ENCODE measurements around the gene BAX.
"Not testable (repeated sequence)": the region's sequence is repeated elsewhere in the genome, so short reads cannot be mapped to it uniquely, and the experiment has no call there.

BAX gene

DNA sequence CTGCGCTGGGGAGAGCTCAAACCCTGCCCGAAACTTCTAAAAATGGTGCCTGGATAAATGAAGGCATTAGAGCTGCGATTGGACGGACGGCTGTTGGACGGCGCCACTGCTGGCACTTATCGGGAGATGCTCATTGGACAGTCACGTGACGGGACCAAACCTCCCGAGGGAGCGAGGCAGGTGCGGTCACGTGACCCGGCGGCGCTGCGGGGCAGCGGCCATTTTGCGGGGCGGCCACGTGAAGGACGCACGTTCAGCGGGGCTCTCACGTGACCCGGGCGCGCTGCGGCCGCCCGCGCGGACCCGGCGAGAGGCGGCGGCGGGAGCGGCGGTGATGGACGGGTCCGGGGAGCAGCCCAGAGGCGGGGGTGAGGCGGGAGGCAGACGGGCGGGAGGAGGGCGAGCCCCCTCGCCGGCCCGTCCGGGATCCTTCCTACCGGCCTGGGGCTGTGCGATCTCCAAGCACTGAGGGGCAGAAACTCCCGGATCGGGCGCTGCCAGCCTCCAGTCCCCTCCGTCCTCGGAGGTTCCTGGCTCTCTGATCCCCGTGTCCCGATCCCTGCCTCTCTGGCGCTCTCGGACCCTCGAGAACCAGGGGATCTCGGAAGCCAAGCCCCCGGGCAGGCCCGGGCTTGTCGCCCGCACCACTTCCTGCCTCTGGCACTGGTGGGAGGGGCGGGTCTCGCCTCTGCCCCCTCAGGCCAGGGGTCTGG lies at the start of gene BAX:
Gene BAX (plus strand): TSS at position 281 of the 713 bp plus-strand sequence. CDS start 54 bp downstream, at position 335.
- peak; percentile 93 for DNase-seq

DNA sequence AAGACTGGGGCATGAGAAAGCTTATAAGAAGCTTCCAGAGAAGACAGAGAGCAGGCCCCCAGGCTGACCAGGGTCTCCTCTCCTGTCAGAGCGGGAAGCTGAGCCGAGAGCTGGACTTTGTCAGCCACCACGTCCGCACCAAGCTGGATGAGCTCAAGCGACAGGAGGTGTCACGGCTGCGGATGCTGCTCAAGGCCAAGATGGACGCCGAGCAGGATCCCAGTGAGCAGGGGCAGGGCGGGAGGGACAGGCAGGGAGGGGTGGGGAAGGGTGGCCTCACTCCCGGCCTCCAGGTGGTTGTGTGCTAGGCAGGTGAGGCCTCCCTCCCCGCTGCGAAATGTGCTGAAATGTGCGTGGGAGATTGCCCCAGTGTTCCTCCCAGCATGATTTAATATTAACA lies 49.0 kb upstream of the BAX start:
- DNase-seq, result no peak

DNA sequence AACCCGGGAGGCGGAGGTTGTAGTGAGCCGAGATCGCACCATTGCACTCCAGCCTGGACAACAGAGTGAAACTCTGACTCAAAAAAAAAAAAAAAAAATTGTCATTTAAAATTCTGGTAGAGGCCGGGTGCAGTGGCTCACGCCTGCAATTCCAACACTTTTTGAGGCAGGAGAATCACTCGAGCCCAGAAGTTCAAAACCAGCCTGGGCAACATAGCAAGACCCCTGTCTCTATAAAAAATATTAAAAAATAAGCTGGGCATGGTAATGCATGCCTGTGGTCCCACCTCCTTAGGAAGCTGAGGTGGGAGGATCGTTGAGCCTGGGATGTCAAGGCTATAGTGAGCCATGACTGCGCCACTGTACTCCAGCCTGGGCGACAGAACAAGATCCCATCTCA lies 48.4 kb upstream of the BAX start:
- no peak for DNase-seq

DNA sequence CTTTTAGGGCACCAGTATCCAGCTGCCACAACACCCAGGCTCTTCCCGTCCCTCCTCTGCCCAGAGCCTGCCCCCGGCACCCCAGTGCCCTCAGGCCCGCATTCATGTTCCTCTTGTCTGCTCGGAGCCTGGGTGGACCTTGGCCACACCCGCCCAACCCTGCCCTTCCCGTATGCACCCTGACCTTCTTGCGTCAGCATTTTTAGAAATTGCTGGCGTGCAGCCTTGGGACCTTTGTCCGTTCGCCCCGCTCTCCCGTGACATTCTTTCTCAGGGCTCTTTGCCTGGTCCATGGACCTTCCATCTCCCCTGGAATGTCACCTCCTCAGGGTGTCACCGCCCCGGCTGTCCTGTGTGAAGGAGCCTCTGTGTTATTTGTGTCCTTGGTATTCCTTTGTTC lies 47.0 kb upstream of the BAX start:
- DNase-seq, result no peak

DNA sequence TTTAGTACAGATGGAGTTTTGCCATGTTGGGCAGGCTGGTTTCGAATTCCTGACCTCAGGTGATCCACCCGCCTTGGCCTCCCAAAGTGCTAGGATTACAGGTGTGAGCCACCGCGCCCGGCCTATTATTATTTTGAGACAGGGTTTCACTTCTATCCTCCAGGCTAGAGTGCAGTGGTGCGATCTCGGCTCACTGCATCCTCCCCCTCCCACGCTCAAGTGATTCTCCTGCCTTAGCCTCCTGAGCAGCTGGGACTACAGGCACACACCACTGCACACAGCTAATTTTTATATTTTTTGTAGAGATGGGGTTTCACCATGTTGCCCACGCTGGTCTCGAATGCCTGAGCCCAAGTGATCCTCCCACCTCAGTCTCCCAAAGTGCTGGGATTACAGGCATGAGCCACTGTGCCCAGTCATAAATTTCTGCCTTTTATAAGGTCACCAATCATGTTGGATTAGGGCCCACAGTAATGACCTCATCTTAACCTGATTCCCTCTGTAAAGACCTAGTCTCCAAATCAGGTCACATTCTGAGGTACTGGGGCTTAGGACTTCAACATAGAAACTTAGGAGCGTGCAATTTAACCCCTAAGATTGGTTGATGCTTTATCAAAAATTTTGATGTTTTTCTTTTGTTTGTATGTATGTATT lies 45.1 kb upstream of the BAX start:
- DNase-seq, result not testable (repeated sequence)

DNA sequence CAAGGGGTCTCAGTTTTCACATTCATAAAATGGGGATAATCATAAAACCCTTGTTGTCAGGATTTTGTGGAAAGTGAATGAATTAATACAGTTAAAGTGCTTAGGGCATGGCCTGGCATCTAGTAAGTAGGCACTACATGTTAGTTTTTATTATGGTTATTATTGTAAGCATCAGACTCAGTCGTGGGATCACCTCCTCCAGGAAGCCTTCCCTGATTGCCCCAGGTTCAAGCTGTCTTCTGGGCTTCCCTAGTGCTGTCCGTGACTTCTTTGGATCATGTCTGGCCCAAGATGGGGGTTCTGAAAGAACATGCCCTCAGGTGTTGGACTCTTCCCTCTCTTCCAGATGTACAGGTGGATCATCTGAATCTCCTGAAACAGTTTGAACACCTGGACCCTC lies 43.9 kb upstream of the BAX start:
- no peak for DNase-seq

DNA sequence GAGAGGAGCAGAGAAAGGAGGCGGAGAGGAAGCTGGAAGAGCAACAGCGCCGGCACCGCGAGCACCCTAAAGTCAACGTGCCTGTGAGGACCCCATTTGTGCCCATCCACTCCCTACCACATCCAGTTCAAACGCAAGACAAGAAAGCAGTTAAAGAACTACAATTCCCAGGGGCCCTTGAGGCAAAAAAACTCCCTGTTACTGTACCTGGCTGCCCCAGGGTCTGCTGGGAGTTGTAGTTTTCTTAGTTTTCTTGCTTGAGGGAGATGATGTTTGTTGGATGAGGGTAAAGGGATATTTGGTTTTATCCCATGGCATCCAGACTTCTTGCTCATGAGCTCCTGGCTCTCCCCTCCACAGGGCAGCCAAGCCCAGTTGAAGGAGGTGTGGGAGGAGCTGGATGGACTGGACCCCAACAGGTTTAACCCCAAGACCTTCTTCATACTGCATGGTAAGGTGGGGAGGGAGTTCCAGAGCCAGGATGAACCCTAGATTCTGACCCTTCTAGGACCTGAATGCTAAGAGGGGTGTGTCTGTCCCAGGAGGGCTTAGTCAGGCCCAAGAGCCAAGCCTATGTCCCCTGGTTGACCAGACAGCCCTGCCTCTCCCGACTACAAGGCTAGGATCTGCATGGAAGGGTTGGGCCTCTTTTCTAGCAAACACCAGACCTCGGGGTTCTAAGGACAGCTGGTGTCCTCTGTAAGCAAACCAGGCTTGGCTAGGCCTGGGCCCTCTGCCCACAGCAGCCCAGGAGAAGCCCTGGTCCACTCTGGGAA lies 41.4 kb upstream of the BAX start:
- DNase-seq, result no peak

DNA sequence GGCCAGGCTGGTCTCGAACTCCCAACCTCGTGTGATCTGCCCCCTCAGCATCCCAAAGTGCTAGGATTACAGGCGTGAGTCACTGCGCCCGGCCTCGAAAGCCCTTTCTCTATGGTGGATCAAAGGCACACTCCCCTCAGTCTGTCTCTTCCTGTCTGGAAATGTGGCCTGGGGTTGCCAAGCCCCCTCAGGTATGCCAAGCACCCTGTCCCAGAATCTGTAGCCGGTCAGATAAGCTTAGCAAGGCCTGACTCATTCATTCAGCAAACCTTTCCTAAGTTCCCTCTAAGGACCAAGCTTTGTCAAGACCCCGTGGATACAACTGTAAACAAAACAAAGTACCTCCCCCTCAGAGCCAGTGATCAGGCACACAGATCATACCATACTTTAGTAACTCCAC lies 40.5 kb upstream of the BAX start:
- no peak for DNase-seq

DNA sequence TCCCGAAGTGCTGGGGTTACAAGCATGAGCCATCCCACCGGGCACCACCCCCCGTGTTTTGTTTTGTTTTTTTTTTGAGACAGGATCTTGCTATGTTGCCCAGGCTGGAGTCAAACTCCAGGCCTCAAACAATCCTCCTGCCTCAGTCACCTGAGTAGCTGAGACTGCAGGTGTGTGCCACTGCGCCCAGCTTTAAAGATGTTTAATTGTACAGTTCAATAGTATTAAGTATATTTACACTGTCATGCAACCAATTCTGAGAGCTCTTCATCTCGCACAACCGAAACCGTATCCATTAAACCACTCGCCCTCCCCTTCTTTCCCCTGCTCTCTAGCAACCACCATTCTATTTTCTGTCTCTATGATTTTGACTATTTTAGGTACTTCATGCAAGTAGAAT lies 38.9 kb upstream of the BAX start:
- DNase-seq, result no peak

DNA sequence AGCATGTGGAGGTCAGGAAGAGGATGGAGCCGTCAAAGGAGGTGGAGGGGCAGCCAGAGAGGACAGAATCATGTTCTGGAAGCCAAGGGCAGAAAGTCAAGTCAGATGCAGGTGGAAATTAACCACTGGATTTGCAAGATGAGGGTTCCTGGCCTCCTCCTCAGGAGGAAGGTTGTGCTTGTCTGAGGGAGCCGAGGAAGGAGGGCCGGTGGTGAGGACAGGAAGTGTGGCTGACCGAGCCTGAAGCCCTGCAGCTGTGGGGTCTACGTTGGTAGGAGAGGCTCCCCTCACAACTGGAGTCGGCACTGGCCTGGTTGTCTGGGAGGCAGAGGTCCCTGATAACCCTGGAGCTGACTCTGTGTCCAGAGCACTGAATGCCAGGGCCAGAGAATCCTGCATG lies 36.6 kb upstream of the BAX start:
- no peak for DNase-seq

DNA sequence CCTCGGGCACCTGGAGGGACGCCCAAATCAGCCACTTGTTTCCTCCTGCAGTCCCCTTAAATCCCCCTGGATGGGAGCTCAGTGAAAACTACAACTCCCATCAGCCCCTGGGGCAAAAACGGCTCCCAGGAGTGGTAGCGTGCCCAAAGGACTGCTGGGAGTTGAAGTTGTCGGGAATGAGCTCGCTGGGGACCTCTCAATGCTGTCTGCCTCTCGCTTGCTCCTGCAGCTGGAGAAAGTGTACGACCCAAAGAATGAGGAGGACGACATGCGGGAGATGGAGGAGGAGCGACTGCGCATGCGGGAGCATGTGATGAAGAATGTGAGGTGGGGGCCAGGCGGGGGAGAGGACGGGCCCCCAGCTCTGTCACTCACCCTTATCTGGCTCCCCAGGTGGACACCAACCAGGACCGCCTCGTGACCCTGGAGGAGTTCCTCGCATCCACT lies 35.9 kb upstream of the BAX start:
- no peak for DNase-seq

DNA sequence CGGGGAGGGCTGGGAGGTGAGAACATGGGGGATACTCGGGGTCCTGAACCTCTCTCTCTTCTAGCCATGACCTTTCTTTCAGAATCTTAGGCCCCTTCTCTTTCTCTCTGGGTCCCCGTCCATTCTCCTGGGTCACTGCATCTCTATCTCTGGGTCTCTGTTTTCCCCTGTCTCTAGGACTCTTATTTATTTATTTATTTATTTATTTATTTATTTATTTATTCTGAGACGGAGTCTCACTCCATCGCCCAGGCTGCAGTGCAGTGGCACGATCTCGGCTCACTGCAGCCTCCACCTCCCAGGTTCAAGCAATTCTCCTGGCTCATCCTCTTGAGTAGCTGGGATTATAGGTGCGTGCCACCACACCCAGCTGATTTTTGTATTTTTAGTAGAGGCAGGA lies 35.4 kb upstream of the BAX start:
- DNase-seq, result not testable (repeated sequence)

DNA sequence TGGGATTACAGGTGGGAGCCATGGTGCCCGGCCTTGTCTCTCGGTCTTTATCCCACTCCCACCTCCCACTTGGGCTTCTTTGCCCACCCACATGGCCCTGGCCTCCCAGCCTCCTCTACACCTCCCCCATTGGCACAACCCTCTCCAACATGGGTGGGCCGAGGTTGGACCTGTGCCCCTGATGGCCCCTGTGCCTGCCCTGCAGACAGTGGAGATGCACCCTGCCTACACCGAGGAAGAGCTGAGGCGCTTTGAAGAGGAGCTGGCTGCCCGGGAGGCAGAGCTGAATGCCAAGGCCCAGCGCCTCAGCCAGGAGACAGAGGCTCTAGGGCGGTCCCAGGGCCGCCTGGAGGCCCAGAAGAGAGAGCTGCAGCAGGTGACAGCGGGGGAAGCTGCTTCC lies 33.7 kb upstream of the BAX start:
- no peak for DNase-seq

DNA sequence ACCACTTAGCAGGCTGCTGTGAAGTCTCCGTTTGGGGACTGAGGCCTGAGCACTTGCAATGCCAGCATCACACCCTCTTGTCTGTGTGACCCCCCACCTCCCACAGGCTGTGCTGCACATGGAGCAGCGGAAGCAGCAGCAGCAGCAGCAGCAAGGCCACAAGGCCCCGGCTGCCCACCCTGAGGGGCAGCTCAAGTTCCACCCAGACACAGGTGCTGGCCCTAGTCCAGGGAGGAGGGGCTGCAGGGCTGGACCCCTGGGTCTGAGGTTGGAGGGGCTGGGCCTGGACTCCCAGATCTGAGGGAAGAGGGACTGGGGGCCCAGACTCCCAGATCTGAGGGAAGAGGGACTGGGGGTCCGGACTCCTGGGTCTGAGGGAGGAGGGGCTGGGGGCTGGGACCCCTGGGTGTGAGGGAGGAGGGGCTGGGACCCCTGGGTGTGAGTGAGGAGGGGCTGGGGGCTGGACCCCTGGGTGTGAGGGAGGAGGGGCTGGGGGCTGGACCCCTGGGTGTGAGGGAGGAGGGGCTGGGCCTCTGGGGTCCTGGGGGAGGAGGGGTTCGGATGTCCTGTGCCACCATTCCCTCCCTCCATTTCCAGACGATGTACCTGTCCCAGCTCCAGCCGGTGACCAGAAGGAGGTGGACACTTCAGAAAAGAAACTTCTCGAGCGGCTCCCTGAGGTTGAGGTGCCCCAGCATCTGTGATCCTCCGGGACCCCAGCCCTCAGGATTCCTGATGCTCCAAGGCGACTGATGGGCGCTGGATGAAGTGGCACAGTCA lies 32.8 kb upstream of the BAX start:
- DNase-seq, result no peak

DNA sequence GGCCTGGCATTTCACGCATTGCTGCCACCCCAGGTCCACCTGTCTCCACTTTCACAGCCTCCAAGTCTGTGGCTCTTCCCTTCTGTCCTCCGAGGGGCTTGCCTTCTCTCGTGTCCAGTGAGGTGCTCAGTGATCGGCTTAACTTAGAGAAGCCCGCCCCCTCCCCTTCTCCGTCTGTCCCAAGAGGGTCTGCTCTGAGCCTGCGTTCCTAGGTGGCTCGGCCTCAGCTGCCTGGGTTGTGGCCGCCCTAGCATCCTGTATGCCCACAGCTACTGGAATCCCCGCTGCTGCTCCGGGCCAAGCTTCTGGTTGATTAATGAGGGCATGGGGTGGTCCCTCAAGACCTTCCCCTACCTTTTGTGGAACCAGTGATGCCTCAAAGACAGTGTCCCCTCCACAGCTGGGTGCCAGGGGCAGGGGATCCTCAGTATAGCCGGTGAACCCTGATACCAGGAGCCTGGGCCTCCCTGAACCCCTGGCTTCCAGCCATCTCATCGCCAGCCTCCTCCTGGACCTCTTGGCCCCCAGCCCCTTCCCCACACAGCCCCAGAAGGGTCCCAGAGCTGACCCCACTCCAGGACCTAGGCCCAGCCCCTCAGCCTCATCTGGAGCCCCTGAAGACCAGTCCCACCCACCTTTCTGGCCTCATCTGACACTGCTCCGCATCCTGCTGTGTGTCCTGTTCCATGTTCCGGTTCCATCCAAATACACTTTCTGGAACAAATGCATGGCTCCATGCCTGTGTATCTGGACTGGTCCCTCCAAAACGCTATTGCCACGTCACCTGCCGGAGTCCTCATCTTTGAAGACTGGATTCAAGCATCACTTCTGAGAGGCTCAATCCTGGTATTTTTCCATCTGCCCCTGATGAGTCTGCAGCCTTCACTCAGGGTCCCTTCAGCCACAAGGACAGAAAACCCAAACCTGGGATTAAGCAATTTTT lies 31.9 kb upstream of the BAX start:
- DNase-seq, result no peak

DNA sequence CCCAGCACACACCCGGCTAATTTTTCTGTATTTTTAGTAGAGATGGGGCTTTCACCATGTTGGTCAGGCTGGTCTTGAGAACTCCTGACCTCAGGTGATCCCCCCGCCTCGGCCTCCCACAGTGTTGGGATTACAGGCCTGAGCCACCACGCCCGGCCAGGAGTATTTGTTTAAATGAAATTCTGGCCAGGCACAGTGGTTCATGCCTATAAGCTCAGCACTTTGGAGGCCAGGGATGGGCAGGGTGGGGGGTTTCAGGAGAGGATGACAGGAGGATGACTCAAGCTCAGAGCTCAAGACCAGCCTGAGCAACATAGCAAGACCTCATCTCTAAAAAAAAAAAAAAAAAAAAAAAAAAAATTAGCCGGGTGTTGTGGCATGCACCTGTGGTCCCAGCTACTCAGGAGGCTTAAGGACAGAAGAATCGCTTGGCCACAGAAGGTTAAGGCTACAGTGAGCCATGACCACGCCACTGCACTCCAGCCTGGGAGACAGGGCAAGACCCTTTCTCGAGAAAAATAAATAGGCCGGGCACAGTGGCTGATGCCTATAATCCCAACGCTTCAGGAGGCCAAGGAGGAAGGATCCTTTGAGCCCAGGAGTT lies 29.3 kb upstream of the BAX start:
- DNase-seq, result no peak

DNA sequence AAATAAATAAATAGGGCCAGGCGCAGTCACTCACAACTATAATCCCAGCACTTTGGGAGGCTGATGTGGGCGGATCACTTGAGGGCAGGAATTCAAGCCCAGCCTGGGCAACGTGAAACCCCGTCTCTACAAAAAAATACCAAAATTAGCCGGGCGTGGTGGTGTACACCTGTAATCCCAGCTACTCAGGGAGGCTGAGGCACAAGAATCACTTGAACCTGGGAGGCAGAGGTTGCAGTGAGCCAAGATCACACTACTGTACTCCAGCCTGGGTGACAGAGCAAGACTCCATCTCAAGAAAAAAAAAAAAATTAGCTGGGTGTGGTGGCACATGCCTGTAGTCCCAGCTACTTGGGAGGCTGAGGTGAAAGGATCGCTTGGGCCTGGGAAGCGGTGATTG lies 28.8 kb upstream of the BAX start:
- not testable (repeated sequence) for DNase-seq

DNA sequence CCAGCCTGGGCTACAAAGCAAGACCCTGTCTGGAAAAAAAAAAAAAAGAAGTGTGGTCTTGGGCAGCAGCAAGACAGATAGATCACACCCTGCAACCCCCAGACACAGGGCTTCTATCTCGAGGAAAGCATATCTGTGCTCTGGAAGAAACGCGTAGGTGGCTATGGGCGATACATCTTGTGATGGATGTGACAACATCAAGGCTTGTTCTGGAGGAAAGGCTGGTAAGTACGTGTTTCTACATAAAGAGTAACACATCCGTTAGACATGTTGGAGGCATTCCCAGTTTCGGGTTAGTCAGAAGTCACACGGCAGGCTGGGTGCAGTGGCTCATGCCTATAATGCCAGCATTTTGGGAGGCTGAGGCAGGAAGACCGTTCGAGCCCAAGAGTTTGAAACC lies 27.8 kb upstream of the BAX start:
- DNase-seq, result no peak

DNA sequence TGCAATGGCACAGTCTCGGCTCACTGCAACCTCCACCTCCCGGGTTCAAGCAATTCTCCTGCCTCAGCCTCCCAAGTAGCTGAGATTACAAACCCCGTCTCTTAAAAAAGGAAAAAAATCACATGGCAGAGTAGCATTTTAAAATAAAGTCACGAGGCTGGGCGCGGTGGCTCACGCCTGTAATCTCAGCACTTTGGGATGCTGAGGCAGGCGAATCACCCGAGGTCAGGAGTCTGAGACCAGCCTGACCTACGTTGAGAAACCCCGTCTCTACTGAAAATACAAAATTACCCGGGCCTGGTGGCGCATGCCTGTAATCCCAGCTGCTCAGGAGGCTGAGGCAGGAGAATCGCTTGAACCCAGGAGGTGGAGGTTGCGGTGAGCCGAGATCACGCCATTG lies 27.0 kb upstream of the BAX start:
- DNase-seq, result not testable (repeated sequence)

DNA sequence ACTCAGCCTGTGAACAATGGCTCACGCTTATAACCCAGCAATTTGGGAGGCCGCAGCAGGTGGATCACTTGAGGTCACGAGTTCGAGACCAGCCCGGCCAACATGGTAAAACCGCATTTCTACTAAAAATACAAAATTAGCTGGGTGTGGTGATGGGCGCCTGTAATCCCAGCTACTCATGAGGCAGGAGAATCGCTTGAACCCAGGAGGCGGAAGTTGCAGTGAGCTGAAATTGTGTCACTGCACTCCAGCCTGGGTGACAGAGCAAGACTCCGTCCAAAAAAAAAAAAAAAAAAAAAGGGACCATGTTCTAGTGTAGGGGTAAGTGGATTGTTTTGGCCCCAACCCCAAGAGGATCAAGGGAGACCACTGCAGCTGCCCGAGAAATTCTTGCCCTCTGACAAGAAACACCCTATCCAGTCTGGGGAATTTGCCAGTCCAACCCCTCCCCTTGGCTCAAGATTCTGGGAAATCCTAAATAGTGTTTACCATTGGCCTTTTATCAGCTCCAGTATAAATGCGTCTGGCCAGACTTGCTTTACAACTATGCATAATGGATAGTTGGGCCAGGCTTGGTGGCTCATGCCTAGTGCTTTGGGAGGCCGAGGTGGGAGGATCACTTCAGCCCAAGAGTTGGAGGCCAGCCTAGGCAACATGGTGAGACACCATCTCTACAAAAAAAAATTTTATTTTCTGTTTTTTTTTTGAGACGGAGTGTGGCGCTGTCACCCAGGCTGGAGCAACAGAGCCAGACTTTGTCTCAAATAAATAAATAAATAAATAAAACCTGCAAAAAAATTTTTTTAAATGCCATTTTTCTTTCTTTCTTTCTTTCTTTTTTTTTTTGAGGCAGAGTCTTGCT lies 26.3 kb upstream of the BAX start:
- DNase-seq, result no peak

All from GDM1 (cell line).